Panc1 (cell line): Measurements from ENCODE around the gene KLRG1. TPM values are rescaled to one million over a fixed set of nuclear protein-coding genes. Genes with fewer than 3 reads are reported as not detected.

Experiments used
- ATAC-seq: fragments of 200-7000 bp; cut with Tn5 transposase; 2 replicates; pipeline ENCODE4 v1.9.1; 2020; ENCODE audit warnings: mild to moderate bottlenecking, moderate library complexity
- BruUV-seq: library from RNA; stranded (reverse); fragments of 400-500 nt; replicated peaks from 2 replicates; lab custom pipeline; 2021; lab: Mats Ljungman, UMichigan
- CTCF ChIA-PET: fragments of 300-600 bp; sonication (Branson Sonifier 250); formaldehyde crosslinking; loops from one replicate; lab custom pipeline; 2022; ENCODE audit warnings: antibody characterized with exemption; lab: Charles Lee
- POLR2A ChIA-PET: fragments of 300-600 bp; sonication (Branson Sonifier 250); formaldehyde crosslinking; loops from one replicate; lab custom pipeline; 2022; ENCODE audit warnings: antibody characterized with exemption; lab: Charles Lee
- DNase-seq: peaks from one replicate; pipeline ENCODE4 v3.0.0-alpha.2; 2010; ENCODE audit warnings: low read depth, low spot score
- H3K27ac ChIP-seq: 2 replicates; pipeline ENCODE4 v1.5.1; 2011; ENCODE audit warnings: mild to moderate bottlenecking, low read length, inconsistent platforms
- H3K27me3 ChIP-seq: fragments of 200-500 bp; sonication (Bioruptor generic); 2 replicates; pipeline ENCODE4 v1.6.0; 2014; ENCODE audit warnings: low read length, inconsistent platforms; ENCODE audit not compliant: control insufficient read depth, insufficient read depth
- H3K36me3 ChIP-seq: fragments of 200-500 bp; sonication (Bioruptor generic); 2 replicates; pipeline ENCODE4 v1.5.1; 2014; ENCODE audit warnings: inconsistent platforms, mild to moderate bottlenecking, low read length, moderate library complexity; ENCODE audit not compliant: control insufficient read depth, insufficient read depth
- H3K4me1 ChIP-seq: 2 replicates; pipeline ENCODE4 v1.5.1; 2011; ENCODE audit warnings: inconsistent platforms, mild to moderate bottlenecking, low read length, moderate library complexity; ENCODE audit not compliant: control insufficient read depth, insufficient read depth
- H3K4me3 ChIP-seq, 2 experiments: 2 replicates each; pipeline ENCODE4 v1.5.1; 2011 to 2012; ENCODE audit warnings: low read depth in 2 of 2, low read length in 2 of 2, mild to moderate bottlenecking in 2 of 2, inconsistent platforms in 1 of 2, moderate library complexity in 1 of 2
- H3K9me3 ChIP-seq: fragments of 200-500 bp; sonication (Bioruptor generic); 2 replicates; pipeline ENCODE4 v1.5.1; 2014; ENCODE audit warnings: low read depth, mild to moderate bottlenecking, inconsistent platforms, low read length, moderate library complexity; ENCODE audit not compliant: control insufficient read depth, insufficient read depth
- POLR2AphosphoS5 ChIP-seq: IDR thresholded peaks from 2 replicates; pipeline ENCODE4 v1.6.1; 2012; ENCODE audit warnings: mild to moderate bottlenecking, low read depth, low read length, moderate library complexity
- SIN3A ChIP-seq: IDR thresholded peaks from 2 replicates; pipeline ENCODE4 v1.6.1; 2012; ENCODE audit warnings: low read depth, mild to moderate bottlenecking, low read length, moderate library complexity, borderline replicate concordance; ENCODE audit not compliant: insufficient read depth
- TCF7L2 ChIP-seq: IDR thresholded peaks from 2 replicates; pipeline ENCODE4 v1.6.1; 2011; ENCODE audit warnings: mild to moderate bottlenecking, low read depth, low read length, inconsistent platforms
- in situ Hi-C: cut with HindIII; loops from 2 replicates; pipeline ENCODE4 v1.10.0; 2016; ENCODE audit warnings: low sequenced_read_pairs, low pct_unique_long_range_greater_than_20kb
- intact Hi-C: fragments of 100-400 bp; cut with micrococcal nuclease; formaldehyde crosslinking; loops from one replicate; pipeline ENCODE4 v1.10.0; 2022; ENCODE audit not compliant: unreplicated experiment
- total RNA-seq: library from RNA; stranded (reverse); gene quantifications from one replicate; pipeline ENCODE4 v1.2.1, GENCODE V29; 2021; ENCODE audit not compliant: unreplicated experiment
- TF ChIP-seq, protein P1 (sequence below): fragments of 450-650 bp; IDR thresholded peaks from 2 replicates; pipeline ENCODE4 v1.5.1; 2017; ENCODE audit warnings: mild to moderate bottlenecking
- TF ChIP-seq, protein P2 (sequence below), 2 experiments: IDR thresholded peaks; 2 replicates each; pipeline ENCODE4 v1.6.1; 2011 to 2012; ENCODE audit warnings: low read depth in 2 of 2, control low read depth in 1 of 2, low read length in 1 of 2, mild to moderate bottlenecking in 1 of 2, moderate library complexity in 1 of 2; ENCODE audit not compliant: insufficient read depth in 1 of 2

Gene KLRG1
- total RNA-seq, 1 experiment from 2014 or later, result 0.69 TPM

- intact Hi-C loops, result loop anchor here (10.0 kb wide), 3 partner anchors 365 to 505 kb away; partner anchors contain the start of gene CLEC4E
- ATAC-seq, result peak; percentile 80
- ChIA-PET CTCF (interaction anchor here (0.6 to 1.9 kb wide), 6 partner anchors 10 to 1144 kb away, joined by 3 to 6 read pairs (median 5); partner anchors contain the start of gene M6PR), POLR2A (interaction anchor here (1.3 kb wide), 1 partner anchor 99 kb away, joined by 3 read pairs; no protein-coding TSS in a partner anchor)
- H3K4me3 ChIP-seq, result no peak overlapping the region
- no peaks in the 10 kb centered on the region for H3K9me3 ChIP-seq
- in situ Hi-C loops, result no loop called here
- no peaks in the 10 kb centered on the region for H3K4me1 ChIP-seq
- no TSS peak for BruUV-seq
- H3K27me3 ChIP-seq, result no peaks in the 10 kb centered on the region; the same call in none of the 2 replicates
- no peak overlapping the region for H3K27ac ChIP-seq
- H3K36me3 ChIP-seq, result no peaks in the 10 kb centered on the region
- DNase-seq, result no peak
- TF ChIP-seq, protein P1, sequence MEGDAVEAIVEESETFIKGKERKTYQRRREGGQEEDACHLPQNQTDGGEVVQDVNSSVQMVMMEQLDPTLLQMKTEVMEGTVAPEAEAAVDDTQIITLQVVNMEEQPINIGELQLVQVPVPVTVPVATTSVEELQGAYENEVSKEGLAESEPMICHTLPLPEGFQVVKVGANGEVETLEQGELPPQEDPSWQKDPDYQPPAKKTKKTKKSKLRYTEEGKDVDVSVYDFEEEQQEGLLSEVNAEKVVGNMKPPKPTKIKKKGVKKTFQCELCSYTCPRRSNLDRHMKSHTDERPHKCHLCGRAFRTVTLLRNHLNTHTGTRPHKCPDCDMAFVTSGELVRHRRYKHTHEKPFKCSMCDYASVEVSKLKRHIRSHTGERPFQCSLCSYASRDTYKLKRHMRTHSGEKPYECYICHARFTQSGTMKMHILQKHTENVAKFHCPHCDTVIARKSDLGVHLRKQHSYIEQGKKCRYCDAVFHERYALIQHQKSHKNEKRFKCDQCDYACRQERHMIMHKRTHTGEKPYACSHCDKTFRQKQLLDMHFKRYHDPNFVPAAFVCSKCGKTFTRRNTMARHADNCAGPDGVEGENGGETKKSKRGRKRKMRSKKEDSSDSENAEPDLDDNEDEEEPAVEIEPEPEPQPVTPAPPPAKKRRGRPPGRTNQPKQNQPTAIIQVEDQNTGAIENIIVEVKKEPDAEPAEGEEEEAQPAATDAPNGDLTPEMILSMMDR, result peak; percentile 50; the same call in 1 of the 2 replicates
- TF ChIP-seq SIN3A (no peak), POLR2AphosphoS5 (no peak), TCF7L2 (no peak)
- TF ChIP-seq, protein P2, sequence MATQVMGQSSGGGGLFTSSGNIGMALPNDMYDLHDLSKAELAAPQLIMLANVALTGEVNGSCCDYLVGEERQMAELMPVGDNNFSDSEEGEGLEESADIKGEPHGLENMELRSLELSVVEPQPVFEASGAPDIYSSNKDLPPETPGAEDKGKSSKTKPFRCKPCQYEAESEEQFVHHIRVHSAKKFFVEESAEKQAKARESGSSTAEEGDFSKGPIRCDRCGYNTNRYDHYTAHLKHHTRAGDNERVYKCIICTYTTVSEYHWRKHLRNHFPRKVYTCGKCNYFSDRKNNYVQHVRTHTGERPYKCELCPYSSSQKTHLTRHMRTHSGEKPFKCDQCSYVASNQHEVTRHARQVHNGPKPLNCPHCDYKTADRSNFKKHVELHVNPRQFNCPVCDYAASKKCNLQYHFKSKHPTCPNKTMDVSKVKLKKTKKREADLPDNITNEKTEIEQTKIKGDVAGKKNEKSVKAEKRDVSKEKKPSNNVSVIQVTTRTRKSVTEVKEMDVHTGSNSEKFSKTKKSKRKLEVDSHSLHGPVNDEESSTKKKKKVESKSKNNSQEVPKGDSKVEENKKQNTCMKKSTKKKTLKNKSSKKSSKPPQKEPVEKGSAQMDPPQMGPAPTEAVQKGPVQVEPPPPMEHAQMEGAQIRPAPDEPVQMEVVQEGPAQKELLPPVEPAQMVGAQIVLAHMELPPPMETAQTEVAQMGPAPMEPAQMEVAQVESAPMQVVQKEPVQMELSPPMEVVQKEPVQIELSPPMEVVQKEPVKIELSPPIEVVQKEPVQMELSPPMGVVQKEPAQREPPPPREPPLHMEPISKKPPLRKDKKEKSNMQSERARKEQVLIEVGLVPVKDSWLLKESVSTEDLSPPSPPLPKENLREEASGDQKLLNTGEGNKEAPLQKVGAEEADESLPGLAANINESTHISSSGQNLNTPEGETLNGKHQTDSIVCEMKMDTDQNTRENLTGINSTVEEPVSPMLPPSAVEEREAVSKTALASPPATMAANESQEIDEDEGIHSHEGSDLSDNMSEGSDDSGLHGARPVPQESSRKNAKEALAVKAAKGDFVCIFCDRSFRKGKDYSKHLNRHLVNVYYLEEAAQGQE (IDR thresholded peaks at IDR 0.05; ENCODE audit: insufficient read depth in 1 of 2, low read depth in 2 of 2, low read length in 1 of 2), result no peak
These were observed 60.3 kb downstream of the KLRG1 start for GRCh38 chr12:9049520-9050133.

- H3K4me1 ChIP-seq, result no peaks in the 10 kb centered on the region
- ATAC-seq, result no peak
- no peak overlapping the region for H3K4me3 ChIP-seq
- intact Hi-C loops (no loop called here), in situ Hi-C loops (no loop called here)
- POLR2A ChIA-PET, result no interaction called here
- no peaks in the 10 kb centered on the region for H3K36me3 ChIP-seq
- BruUV-seq, result no TSS peak
- H3K27me3 ChIP-seq, result no peaks in the 10 kb centered on the region; the same call in none of the 2 replicates
- H3K9me3 ChIP-seq, result no peaks in the 10 kb centered on the region
- CTCF ChIA-PET, result interaction anchor here (0.6 to 1.6 kb wide), 2 partner anchors 101 to 393 kb away, joined by 5 to 6 read pairs; partner anchors contain the start of gene M6PR
- TF ChIP-seq, protein P1, result no peak
- no peak for TF ChIP-seq POLR2AphosphoS5
- TF ChIP-seq SIN3A, result no peak
- no peak for TF ChIP-seq TCF7L2
- TF ChIP-seq, protein P2 (IDR thresholded peaks at IDR 0.05; ENCODE audit: insufficient read depth in 1 of 2, low read depth in 2 of 2, low read length in 1 of 2), result no peak
- H3K27ac ChIP-seq, result no peak overlapping the region
- no peak for DNase-seq
These were observed 61.3 kb downstream of the KLRG1 start for GRCh38 chr12:9050521-9051157.
